GM18498 (cell line): ENCODE results near the gene ALG14.
"Not testable (repeated sequence)": the region's sequence is repeated elsewhere in the genome, so short reads cannot be mapped to it uniquely, and the experiment has no call there.

Experiments
- ATAC-seq: cut with Tn5 transposase; IDR thresholded peaks from one replicate; pipeline ENCODE4 v1.9.1; 2021; ENCODE audit warnings: mild to moderate bottlenecking, moderate library complexity; ENCODE audit not compliant: unreplicated experiment

The ALG14 gene, protein sequence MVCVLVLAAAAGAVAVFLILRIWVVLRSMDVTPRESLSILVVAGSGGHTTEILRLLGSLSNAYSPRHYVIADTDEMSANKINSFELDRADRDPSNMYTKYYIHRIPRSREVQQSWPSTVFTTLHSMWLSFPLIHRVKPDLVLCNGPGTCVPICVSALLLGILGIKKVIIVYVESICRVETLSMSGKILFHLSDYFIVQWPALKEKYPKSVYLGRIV

DNA sequence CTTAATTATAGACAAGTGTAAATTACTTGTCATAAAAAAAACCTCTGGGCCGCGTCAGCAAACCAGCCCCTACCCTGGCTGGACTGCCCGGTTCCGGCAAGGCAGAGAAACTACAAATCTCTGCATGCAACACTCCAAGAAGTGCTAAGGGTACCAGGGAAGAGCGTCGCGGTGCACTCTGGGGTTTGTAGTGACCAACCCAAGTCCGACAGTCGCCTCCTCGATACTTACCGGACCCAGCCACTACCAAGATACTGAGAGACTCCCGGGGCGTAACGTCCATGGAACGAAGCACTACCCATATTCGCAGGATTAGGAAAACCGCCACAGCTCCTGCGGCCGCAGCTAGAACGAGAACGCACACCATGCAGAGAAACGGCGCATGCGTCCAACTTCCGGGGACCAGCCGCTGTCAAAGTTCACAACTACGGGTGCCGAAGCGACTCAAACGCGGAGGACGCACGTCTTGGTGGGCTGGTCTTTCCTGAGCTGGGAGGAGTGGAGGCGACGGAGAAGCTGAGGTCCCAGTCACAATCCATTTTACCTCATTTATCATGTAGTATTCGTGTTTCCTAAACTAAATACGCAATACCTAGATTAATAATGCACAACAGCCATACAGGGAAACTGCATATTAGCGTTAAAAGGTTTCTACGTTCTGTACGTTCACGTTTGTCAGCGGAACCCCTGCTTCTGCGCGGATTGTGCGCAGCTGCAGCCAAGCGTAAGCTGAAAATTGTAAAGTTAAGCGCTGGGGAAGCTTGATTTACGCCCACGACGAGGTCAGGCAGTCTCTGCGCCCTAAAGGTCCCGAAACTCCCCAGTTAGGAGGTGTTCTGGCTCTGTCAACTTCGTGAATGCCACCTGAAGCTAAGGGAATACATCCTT, at the start of gene ALG14:
Gene ALG14, minus strand, starts transcription at position 420 of the 888 bp plus-strand sequence. Its CDS starts 53 bp downstream, at position 367.
- ATAC-seq, result peak; percentile 98

DNA sequence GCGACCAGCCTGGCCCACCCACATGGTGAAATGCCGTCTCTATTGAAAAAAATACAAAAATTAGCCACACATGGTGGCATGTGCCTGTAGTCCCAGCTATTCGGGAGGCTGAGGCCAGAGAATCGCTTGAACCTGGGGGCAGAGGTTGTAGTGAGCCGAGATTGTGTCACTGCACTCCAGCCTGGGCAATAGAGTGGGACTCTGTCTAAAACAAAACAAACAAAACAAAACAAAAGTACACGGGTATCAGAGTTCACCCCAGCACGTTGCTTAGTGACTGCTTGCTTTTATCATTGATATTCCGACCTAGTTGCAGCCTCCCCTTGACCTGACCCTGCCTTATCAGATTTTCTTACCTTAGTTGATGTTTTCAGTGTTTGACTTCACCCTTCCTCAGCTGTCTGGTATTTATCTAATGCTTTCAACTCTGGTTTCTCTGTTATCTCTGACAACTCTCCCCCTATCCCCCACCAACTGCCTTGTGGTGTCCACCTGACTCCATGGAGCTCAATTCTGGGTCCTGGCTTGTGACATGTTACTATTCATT, 49.5 kb upstream of the ALG14 start:
- no peak for ATAC-seq

DNA sequence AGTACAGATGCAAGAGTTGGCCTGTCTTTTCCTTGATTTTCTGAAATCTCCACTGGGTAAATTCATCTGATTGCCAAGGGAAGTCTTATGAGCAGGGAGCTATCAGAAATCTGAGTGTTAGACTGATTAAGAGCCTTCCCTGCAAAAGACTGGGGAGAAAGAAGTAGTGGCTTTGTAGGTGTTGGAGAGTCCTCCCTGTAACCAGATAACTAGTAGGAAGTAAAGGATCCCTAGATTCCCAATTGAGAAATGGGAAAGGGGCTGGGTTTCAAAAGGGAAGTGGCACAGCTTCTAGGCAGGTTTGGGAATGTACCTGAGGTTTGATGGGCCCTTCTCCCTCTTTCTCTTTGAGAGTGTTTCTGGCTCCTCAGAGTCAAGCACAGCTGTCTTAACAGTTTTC, 46.5 kb upstream of the ALG14 start:
- ATAC-seq, result no peak

DNA sequence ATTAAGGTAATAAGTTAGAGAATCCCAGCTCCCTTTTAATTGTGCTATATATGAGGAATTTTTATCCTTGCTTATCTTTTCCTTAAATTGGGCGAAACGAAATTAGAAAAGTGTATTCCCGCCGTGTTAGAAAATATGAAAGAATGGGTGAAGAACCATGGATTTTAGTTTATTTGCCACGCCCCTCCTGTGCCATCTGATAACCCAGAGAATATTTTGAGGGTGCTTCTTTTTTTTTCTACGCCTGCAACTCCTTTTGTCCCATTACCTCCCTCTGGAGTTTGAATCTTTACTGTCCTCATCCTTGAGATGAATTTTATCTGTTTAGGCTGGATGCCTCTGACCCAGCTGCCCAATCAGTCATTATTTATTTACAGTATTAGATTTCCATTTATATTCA, 46.0 kb upstream of the ALG14 start:
- ATAC-seq, result no peak

DNA sequence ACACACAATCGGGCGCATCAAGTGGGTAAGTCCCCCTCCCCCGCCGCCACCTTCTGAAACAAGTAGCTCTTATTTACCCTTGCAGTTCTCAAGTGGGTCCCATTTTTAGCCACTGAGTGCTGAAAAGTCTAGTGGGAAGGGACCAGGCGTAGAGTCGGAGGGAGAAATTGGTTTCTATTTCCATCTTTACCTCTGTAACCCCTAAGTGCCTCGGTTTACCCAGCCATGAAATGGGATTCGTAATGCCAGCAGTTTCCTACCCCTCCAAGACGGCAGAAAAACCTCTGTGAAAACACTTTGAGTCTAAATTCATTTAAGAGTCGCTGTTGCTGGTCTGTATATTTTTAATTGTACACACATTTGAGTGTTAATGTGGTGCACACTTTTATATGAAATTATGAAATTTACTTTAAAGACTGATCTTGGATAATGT, 45.3 kb upstream of the ALG14 start:
- no peak for ATAC-seq

DNA sequence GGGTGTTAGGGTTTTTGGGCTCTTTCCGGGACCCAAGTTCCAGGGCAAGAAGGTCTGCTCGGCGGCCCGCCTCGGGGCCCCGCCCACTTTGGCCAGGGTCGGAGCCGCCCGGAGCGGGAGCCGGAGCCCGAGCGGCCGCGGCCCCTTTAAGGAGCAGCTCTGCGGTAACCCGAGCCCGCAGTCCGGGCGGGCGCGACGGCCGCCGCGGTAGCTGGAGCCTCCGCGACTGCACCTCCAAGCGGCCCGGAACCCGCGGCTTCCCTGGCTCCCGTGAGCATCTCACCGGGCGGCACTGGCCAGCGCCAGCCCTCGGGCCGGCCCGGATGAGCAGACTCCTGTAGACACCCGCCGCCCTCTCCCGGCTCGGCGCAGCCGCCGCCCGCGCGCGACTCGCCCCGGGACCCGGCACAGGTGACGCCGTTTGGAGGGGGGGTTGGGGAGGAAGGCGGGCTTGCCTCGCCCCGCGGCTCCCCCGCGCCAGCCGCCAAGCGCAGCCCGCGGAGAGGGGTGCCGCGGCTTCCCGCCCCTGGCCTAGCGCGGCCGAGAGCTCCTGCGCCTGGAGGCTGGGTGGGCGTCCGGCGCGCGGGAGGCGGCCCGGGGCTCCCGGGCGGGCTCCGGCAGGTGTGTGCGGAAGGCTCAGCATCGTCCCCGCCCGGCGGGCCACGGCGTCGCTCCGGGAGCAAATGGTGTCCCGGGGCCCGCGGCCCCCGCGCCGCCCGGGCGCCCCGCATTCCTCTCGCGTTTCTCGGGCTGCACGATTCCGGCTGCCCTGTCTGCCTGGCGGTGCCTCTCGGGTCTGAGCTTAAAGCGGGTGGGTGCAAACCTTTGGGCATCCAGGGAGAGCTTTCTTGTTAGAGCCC, 44.7 kb upstream of the ALG14 start, which contains the start of gene TLCD4:
Gene TLCD4, plus strand, starts transcription at position 149 of the 860 bp plus-strand sequence. CDS start 26,547 bp downstream, outside the sequence.
- ATAC-seq, result peak; percentile 64

DNA sequence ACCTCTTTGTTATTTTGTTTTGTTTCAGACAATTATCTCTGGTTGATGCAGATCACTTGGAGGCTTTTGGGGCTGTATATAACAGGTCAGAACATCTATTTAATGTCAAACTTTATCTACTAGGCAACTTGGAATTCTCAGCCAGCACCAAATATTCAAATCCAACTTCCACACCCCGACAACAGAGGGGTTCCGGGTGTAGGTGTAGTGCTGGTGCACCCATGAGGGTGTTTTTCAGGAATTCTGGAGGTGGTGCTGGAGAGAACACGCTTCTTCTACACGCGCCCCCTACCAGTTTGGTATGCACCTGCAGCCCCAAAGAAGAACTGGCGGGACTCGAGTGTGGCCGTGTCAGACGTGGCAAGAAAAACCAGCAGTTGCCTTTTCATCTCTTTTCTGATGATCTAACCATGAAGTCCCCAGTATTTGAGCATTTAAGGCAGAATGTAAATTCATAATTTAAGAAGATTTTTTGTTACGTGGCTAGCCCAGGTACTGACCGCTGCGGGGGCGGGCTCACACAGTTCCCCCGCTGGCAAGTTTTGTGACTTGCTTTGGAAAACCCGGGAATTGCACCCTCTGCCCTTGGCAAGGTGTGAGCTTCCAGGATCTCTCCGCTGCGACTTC, 43.9 kb upstream of the ALG14 start:
- ATAC-seq, result peak; percentile 51

DNA sequence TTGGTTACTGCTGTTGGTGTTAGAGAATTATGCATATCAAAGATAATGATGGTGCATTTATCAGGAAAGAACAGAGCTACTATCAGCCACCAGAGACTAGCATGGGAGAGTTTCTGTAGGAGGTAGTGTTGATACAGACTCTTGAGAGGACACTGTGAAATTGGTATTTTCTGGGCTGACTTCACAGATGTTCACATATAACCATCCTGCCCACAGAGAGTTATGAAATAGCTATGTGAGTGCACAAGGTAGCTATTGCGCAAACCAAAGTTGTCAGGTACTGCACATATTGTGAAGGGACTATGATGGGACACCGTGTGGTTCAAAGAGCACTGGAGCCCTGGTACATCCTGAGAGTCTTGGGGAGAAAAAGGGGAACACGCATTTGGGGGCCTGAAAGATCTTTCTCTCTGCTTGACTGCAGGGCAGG, 43.0 kb upstream of the ALG14 start:
- ATAC-seq, result no peak

DNA sequence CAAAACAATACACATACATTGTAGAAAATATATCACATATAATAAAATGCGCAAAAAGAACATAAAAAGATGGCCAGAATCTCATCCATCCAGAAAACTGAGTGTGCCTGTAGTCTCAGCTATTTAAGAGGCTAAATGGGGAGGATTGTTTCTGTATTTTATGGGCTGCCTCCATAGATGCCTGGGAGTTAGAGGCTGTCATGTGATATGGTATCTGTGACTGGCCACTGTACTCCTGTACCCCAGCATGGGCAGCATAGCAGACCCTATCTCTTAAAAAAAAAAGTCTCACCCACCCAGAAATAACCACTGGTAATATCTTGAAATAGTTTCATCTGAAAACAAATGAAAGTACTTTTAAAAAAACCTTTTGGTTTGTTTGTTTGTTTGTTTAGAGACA, 40.9 kb upstream of the ALG14 start:
- ATAC-seq, result no peak

DNA sequence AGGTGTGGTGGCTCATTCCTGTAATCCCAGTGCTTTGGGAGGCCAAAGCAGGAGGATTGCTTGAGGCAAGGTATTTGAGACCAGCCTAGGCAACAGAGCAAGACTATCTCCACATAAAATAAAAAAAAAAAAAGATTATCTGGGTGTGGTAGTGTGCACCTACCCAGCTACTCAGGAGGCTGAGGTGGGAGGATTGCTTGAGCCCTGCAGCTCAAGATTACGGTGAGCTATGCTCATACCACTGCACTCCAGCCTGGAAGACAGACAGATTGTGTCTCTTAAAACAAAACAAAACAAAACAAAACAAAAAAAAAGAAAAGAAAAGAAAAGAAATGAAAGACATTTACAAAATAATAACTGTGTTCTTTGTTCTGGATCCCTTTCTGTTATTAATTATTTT, 38.3 kb upstream of the ALG14 start:
- ATAC-seq, result no peak

DNA sequence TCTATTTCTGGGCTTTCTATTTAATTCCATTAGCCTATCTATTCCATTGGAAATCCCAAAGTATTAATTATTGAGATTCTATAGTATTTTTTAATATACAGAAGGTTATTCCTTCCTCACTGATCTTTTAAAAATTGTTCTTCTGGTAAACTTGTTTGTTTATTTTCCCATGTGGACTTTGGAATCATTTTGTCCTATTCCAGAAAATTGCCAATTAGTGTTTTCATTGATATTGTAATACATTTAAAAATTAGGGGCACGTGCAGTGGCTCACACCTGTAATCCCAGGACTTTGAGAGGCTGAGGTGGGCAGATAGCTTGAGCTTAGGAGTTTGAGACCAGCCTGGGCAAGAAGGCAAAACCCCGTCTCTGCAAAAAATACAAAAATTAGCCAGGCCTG, 36.0 kb upstream of the ALG14 start:
- no peak for ATAC-seq

DNA sequence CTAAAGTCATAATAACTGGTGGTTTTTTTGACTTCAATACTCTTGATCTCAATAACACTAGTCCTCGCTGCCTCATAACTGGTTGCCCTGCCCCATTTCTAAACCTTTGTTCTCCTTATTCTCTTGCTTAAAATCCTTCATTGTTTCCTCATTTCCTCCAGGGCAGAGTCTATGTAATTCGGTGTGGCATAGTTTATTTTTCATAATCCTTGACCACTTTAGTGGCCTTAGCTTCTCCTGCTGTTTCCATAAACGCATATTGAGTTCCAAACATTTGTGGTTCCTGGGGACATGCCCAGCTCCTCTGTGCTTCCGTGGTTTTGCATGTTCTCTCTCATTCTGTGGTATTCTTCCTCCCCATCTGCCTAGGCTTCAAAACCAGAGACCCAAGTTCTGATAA, 25.4 kb upstream of the ALG14 start:
- ATAC-seq, result no peak

DNA sequence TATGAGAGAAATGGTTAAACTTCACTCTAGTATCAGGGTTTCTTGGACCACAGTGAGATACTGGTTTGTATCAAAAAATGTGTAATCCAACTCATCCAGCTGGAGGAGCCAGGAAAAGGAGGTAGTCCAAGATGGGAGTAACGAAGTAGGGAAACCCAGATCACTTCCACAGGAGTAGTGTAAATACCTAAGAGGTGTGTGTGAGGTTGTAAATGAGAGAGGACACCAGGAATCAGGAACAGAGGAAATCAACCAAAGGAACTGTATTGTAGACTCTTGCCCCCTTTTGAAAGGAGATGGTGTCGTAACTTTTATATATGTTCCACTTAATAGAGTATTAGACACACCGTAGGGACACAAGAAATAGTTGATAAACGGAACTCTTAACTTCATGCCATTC, 24.7 kb upstream of the ALG14 start:
- ATAC-seq, result no peak

DNA sequence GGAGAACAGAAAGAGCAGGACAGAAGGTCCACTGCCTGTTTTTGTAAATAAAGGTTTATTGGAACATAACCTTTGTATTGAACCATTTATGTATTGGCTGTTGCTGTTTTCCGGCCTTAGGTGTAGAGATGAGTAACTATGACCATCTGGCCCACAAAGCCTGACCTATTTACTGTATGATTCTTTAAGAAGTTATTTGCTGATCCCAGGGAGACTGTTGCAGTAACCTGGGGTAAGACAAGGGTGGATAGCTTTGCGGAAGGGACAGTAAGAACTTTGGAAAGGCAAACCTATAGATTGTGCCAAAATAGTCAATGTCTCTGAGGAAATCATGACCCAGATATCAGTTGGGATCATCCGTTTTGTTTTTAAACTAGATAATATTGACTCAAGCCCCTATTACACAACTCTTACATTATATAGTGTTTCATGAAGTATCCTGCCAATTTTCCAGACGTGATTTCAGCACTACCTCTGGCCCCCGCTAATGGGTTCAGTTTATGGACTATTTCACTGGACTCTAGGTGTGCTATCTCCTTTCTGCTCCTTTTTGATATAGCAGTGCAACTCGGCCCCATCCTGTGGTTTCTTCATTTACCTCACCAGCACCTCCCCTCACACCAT, 23.6 kb upstream of the ALG14 start:
- ATAC-seq, result peak; percentile 21

DNA sequence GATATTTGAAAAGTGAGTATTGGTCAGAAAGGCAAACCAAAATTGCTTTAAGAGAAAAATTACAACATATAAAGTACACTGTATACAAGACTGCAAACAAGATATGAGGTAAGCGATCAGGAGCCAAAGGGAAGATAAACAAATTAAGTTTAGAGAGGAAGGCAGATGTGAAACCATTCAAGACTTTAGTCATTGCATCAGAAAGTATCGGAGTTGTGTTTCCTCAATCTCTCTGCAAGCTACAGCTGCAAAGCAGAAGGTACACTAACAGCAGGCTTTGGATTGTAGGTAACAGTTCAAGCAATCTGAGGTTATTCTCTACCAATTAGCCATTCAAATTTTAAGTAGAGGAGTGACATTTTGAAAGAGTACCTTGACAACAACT, 23.1 kb upstream of the ALG14 start:
- peak; percentile 80 for ATAC-seq

DNA sequence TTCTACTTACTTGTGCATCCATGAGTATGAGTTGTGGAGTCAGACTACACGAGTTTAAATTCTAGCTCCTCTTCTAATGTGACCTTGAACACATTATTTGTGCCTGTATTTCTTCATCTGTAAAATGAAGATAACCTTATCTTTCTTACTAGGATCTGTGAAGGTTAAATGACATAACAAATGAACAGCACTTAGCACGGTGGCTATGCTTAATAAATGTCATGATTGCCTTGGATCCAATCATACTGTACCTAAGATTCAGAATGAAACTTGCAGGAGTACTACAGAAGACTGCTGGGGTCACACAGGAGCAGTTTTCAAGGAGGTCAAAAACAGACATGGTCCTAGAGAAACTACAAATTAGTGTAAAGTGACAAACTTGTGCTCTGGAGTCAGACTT, 22.2 kb upstream of the ALG14 start:
- no peak for ATAC-seq

DNA sequence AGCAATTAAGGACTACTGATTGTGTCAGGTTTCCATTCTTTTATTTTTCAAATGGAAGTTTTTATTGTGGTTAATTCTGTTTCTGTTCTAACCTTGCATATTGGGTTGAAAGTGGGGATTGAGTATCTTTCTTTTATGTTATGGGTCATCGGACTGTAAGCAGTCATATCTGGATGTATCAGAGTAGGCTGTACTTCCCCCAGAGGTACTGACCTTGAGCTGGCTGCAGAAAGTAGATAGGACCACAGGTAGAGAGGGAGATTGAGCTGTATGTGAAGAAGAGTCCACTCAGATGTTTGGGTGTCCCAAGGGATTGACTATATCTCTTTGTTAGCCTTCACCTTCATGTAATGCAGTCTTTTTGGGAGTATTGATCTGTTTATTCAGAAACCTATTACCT, 20.5 kb upstream of the ALG14 start:
- ATAC-seq, result no peak

DNA sequence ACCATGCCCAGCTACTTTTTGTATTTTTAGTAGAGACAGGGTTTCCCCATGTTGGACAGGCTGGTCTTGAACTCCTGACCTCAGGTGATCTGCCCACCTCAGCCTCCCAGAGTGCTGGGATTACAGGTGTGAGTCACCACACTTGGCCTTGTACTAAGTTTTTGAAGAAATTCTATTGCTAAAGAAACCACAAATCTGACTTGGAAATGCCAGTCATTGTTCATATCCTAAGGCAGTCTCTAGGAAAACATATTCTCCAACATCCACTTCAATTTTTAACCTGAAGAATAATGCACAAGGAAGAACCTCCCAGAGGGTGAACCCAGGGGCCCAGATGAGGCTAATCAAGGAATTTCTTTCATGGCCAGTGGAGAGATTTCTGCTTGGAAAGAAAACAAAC, 20.1 kb upstream of the ALG14 start:
- not testable (repeated sequence) for ATAC-seq

DNA sequence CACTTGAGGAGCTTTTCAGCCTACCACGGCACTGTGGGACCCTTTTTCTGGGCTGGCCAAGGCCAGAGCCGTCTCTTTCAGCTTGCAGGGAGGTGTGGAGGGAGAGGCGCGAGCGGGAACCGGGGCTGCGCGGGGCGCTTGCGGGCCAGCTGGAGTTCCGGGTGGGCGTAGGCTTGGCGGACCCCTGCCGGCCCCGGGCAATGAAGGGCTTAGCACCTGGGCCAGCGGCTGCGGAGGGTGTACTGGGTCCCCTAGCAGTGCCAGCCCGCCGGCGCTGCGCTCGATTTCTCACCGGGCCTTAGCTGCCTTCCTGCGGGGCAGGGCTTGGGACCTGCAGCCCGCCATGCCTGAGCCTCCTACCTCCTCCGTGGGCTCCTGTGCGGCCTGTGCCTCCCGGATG, 18.5 kb upstream of the ALG14 start:
- ATAC-seq, result not testable (repeated sequence)

DNA sequence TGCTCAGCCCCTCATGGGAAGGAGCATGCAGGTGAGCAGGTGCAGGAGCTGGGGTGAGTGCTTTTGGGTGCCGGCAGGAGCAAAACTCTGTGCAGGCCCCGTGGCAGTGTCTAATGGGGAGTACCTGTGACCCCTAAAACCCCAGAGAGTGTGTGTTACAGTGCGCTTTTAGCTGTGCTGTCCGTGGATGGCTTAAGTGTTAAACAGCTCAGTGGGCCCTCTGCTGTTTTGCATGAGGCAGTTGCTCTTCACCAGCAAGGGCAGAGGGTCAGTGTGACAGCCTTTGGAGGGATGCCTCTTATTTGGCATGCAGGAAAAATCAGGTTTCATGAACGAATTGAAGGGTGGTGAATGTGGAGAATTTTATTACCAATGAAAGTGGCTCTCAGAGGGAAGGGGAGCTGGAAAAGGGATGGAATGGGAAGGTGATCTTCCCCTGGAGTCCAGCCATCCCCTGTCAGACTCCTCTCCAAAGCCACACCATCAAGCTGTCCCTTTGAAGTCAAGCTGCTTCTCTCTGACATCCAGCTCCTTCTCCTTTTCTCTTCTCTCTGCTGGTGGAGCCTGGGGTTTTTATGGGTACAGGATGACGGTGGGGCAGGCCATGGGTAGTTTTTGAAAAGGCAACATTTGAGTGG, 17.0 kb upstream of the ALG14 start:
- no peak for ATAC-seq
